Measurements from ENCODE around the gene PKP2.

The PKP2 gene

DNA sequence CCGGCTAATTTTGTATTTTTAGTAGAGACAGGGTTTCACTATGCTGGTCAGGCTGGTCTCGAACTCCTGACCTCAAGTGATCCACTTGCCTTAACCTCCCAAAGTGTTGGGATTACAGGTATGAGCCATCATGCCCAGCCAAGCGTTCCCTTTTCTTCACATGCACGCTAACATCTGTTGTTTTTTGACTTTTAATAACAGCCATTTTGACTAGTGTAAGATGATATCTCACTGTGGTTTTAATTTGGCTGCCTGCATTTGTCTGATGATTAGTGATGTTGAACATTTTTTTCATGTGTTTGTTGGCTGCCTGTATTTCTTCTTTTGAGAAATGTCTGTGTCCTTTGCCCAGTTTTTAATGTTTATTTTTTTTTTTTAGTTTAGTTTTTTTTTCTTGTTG is 130.7 kb downstream of the PKP2 start:
- no peak for DNase-seq (ENCODE audit: extremely low read depth, low read depth)
- H3K4me3 ChIP-seq (replicated peaks; ENCODE audit: low read depth, low read length), result no peak overlapping the region
- TF ChIP-seq, protein P1, sequence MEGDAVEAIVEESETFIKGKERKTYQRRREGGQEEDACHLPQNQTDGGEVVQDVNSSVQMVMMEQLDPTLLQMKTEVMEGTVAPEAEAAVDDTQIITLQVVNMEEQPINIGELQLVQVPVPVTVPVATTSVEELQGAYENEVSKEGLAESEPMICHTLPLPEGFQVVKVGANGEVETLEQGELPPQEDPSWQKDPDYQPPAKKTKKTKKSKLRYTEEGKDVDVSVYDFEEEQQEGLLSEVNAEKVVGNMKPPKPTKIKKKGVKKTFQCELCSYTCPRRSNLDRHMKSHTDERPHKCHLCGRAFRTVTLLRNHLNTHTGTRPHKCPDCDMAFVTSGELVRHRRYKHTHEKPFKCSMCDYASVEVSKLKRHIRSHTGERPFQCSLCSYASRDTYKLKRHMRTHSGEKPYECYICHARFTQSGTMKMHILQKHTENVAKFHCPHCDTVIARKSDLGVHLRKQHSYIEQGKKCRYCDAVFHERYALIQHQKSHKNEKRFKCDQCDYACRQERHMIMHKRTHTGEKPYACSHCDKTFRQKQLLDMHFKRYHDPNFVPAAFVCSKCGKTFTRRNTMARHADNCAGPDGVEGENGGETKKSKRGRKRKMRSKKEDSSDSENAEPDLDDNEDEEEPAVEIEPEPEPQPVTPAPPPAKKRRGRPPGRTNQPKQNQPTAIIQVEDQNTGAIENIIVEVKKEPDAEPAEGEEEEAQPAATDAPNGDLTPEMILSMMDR (IDR thresholded peaks at IDR 0.05; ENCODE audit: low read depth, low read length, missing control alignments), result no peak

DNA sequence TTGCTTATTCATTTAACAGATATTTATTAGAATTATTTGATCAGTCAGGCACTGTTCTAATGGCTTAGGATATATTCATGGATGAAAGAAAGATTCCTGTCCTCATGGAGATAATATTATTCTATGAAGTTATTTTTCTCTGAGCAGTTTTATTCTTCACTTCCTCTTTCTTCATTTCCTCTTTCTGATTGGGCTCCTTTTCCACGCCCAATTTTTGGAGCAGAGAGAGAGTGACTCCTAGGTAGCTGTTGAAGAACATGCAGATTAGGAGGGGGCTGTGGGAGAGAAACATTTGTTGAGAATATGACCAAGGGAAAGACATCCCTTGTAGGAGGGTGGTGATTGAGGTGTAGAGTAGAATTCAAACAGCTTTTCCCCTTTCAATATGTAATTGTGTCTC is 134.9 kb downstream of the PKP2 start:
- no peak overlapping the region for H3K4me3 ChIP-seq (replicated peaks; ENCODE audit: low read depth, low read length)
- TF ChIP-seq, protein P1 (IDR thresholded peaks at IDR 0.05; ENCODE audit: low read depth, low read length, missing control alignments), result no peak
- no peak for DNase-seq (ENCODE audit: extremely low read depth, low read depth)

DNA sequence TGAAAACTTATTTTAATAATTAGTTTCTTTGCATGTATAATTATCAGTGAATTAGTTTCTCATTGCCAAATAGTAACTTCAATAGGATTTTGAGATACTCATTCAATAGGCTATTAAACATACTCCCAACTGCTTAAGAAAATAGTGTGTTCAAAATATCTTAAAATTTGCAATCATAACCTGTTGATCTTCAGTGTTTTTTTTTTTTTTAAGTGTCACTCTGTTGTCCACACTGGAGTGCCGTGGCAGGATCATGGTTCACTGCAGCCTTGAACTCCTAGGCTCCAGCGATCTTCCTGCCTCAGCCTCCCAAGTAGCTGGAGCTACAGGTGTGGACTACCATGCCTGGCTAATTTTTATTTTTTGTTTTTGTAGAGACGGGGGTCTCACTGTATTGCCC is 139.4 kb downstream of the PKP2 start:
- TF ChIP-seq, protein P1 (IDR thresholded peaks at IDR 0.05; ENCODE audit: low read depth, low read length, missing control alignments), result no peak
- no peak for DNase-seq (ENCODE audit: extremely low read depth, low read depth)
- H3K4me3 ChIP-seq (replicated peaks; ENCODE audit: low read depth, low read length), result no peak overlapping the region

DNA sequence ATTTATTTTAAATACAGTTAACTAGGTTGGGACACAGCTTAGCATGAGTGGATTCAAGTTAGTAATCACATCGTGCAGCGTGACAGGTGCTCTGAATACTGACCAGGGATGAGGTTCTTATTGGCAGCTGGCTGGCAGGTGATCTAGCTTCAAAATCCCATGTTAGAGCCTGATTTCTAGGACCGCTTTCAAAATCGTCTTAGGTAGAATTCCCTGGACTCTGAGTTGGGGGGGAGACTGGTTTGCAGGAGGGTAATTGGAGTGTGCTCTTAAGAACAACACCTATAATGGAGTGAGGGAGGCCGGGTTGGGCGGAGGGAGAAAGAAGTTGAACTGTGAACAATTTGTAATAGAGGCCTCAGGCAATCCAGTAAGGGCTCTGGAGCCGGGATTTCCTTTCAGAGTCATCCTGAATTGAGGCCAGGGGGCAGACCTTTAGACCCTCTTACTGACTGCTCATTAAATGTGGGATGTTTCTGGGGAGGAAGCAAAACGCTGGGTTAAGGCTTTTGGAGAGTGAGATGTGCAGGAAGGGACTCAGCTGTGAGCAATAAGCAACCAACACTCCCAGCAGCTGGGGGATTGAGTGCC is 140.0 kb downstream of the PKP2 start:
- TF ChIP-seq, protein P1 (IDR thresholded peaks at IDR 0.05; ENCODE audit: low read depth, low read length, missing control alignments), result no peak
- H3K4me3 ChIP-seq (replicated peaks; ENCODE audit: low read depth, low read length), result peak overlapping the region; percentile 100
- DNase-seq (ENCODE audit: extremely low read depth, low read depth), result no peak

DNA sequence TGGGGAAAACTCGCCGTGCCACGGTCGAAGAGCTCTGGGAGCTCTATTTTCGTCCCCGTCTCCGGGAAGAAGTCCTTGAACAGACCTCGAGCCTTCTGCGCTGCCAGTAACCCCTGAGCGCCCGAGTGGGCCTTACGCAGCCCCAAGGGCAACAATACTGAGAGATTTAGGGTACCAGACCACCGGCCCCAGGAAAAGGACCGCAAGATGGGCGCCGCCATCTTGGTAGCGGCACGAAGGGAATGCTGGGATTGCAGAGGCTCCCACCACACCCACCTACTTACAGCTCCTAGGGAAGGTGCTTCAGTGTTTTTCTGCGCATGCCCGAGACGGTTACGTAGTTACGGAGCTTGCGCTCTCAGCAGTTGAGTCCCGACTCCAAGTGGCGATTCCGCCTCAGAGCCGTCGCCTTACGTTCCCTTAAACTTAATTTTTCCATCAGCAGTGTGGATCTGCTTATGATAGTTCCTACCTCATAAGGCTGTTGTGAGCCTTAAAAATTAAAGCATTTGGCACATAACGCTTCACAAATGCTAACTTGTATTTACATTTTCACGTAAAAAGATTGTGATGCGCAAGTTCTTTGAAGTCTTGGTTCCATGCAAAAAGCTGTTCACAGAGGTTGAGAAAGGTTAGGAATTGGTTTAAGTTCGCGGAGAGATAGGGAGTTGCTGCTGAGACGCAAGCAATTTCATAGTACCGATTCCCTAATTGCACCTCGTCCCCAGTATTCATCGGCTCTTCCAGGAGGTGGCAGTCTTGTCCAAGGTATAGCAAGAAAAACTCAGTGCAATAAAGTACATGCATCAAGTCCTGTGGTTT is 140.7 kb downstream of the PKP2 start, which contains the start of gene YARS2:
YARS2 (minus strand) TSS at position 244 of the 822 bp plus-strand sequence; CDS start at position 221, 23 bp downstream.
- TF ChIP-seq, protein P1 (IDR thresholded peaks at IDR 0.05; ENCODE audit: low read depth, low read length, missing control alignments), result peak; percentile 79
- peak; percentile 98 for DNase-seq (ENCODE audit: extremely low read depth, low read depth)
- peak within 1 kb of the TSS; percentile 100 for H3K4me3 ChIP-seq (replicated peaks; ENCODE audit: low read depth, low read length)

DNA sequence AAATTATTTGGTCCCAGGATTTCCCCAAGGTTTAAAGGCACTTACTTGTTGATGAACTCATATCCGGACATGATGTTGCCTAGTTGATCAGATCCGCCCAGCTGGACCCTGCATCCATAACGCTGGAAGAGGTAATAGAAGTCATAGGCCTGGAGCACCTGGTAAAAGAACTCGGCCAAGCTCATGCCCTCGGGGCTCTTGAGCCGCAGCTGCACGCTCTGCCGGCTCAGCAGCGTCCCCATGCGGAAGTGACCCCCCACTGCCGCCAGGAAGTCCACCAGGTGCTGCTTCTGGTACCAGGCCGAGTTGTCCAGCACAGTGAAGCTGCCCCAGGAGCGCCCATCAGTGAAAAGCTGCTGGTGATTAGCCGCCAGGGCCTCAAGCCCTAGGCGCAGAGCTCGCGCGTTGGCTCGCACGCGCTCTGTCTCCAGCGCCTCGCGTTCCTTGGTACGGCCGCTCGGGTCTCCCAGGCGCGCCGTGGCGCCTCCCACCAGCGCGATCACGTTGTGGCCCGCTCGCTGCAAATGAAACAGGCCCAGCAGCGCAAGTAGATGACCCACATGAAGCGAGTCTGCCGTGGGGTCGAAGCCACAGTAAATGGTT is 141.4 kb downstream of the PKP2 start:
- DNase-seq (ENCODE audit: extremely low read depth, low read depth), result peak; percentile 66
- H3K4me3 ChIP-seq (replicated peaks; ENCODE audit: low read depth, low read length), result peak overlapping the region; percentile 100
- TF ChIP-seq, protein P1 (IDR thresholded peaks at IDR 0.05; ENCODE audit: low read depth, low read length, missing control alignments), result peak; percentile 89
